GM12875 (cell line): Measurements from ENCODE around the gene POLR2H.

Experiments
- H3K4me3 ChIP-seq: one replicate; pipeline ENCODE4 v1.5.1; 2011; ENCODE audit warnings: low read depth, low read length, control low read depth
- TF ChIP-seq, protein P1 (sequence below): IDR thresholded peaks from 2 replicates; pipeline ENCODE4 v1.5.1; 2011; ENCODE audit warnings: low read depth, mild to moderate bottlenecking, control low read depth, inconsistent platforms, low read length, moderate library complexity, borderline replicate concordance; ENCODE audit not compliant: insufficient read depth

Gene POLR2H

DNA sequence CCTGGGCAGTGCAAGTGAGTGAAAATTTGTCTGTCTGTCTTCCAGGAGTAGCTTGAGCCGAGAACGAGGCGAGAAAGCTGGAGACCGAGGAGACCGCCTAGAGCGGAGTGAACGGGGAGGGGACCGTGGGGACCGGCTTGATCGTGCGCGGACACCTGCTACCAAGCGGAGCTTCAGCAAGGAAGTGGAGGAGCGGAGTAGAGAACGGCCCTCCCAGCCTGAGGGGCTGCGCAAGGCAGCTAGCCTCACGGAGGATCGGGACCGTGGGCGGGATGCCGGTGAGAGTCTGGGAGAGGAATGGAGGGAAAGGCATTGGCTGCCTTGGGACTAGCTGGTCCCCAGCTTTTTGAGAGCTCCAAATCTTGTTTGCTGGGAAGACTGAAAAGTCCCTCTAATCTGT is 34.3 kb upstream of the POLR2H start:
- no peak overlapping the region for H3K4me3 ChIP-seq
- TF ChIP-seq, protein P1, sequence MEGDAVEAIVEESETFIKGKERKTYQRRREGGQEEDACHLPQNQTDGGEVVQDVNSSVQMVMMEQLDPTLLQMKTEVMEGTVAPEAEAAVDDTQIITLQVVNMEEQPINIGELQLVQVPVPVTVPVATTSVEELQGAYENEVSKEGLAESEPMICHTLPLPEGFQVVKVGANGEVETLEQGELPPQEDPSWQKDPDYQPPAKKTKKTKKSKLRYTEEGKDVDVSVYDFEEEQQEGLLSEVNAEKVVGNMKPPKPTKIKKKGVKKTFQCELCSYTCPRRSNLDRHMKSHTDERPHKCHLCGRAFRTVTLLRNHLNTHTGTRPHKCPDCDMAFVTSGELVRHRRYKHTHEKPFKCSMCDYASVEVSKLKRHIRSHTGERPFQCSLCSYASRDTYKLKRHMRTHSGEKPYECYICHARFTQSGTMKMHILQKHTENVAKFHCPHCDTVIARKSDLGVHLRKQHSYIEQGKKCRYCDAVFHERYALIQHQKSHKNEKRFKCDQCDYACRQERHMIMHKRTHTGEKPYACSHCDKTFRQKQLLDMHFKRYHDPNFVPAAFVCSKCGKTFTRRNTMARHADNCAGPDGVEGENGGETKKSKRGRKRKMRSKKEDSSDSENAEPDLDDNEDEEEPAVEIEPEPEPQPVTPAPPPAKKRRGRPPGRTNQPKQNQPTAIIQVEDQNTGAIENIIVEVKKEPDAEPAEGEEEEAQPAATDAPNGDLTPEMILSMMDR, result no peak

DNA sequence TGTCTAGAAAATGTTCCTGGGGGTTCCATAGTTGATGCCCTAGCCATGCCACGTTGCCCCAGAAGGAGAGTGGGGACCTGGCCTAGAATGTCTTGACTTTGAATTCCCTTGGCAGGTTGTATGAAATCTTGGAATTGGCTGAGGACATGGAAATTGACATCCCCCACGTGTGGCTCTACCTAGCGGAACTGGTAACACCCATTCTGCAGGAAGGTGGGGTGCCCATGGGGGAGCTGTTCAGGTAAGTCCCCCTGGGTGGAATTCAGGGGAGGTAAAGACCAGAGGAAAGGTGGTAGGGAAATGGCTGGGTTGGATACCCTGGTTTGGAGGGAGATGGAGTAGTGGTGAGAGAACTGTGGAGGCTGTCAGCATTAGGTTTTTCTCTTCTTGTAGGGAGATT is 33.0 kb upstream of the POLR2H start:
- H3K4me3 ChIP-seq, result no peak overlapping the region
- TF ChIP-seq, protein P1, result no peak

DNA sequence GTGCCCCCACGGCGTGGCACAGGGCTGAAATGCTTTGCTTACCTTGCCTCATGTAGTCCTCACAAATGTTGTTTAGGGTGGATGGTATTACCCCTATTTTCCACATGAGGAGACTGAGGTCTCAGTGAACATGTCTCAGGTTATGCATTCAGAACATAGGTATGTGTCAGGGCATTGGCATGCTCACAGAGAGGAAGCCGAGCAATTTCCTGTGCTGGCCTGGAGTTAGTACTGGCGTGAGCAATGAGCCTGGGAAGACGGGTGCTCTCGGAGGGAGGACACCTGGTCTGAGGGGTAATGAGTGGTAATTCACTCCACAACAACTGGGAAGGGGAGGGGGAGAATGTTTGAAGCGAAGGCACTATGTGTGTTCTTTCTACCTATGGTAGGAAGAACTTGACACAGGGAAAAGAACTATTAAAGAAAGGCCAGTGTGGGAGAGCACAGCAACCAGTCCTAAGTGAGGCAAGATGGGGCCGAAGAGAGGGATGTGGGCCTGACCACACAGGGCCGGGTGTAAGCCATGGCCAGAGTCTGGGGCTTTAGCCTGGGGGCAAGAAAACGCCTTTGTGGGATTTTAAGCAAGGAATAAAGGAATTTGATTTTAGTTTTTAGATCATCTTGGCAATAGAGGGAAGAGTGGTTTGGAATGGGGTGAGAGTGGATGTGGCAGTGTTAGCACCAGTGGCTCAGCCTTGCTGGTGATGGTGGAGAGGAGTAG is 29.0 kb upstream of the POLR2H start:
- TF ChIP-seq, protein P1, result no peak

DNA sequence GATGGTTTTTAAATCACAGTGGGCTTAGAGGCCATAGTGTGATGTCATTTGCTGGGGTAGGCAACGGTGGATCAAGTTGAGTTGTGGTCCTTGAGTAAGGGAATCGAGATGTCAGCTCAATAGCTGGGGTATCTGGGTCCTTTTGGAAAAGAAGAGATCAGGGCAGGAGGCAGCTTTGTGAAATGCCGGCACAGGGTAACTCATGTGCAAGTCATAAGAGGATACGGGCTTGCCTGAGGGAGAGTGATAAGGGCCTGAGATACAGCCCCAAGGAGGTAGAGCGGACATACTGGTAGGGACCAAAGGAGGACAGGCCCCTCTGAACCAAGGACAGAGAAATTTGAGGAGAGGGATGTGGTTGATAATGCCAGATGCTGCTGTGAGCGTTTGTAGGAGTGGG is 28.3 kb upstream of the POLR2H start:
- H3K4me3 ChIP-seq, result no peak overlapping the region
- TF ChIP-seq, protein P1, result no peak

More for the DNA sequence above, 29.0 kb upstream of the POLR2H start:
- no peak overlapping the region for H3K4me3 ChIP-seq

DNA sequence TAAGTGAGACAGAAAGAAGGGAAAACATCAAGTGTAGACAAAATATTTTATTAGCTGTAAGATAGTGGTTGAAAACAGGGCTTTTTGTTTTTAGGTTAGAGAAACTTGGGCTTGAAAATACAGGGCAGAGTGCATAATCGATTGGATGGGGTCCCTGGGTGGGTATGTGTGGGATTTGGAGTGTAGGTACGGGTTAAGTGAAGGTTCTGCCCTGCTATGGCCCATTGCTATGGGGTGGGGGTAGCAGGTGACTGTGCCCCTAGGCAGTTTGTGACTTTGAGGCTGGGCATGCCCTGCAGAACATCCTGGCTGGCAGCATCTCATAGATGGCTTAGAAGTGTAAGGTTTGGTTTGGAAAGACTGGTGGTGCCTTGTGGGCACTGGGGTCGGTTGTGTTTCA is 27.8 kb upstream of the POLR2H start:
- TF ChIP-seq, protein P1, result no peak
- no peak overlapping the region for H3K4me3 ChIP-seq

DNA sequence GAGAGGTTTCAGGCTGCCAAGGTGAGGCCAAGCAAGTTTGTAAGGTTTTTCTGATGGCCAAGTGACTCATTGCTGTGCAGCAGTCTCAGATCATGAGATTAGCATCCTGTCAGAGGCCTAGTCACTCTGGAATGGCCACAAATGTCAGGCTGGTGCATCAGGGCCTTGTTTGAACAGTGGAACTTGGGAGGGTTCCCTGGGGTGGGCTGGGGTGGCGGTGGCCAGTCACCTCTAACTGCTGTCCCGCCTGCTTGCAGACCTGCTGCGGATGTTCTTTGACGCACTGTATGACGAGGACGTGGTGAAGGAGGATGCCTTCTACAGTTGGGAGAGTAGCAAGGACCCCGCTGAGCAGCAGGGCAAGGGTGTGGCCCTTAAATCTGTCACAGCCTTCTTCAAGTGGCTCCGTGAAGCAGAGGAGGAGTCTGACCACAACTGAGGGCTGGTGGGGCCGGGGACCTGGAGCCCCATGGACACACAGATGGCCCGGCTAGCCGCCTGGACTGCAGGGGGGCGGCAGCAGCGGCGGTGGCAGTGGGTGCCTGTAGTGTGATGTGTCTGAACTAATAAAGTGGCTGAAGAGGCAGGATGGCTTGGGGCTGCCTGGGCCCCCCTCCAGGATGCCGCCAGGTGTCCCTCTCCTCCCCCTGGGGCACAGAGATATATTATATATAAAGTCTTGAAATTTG is 26.9 kb upstream of the POLR2H start:
- TF ChIP-seq, protein P1, result no peak
- no peak overlapping the region for H3K4me3 ChIP-seq

DNA sequence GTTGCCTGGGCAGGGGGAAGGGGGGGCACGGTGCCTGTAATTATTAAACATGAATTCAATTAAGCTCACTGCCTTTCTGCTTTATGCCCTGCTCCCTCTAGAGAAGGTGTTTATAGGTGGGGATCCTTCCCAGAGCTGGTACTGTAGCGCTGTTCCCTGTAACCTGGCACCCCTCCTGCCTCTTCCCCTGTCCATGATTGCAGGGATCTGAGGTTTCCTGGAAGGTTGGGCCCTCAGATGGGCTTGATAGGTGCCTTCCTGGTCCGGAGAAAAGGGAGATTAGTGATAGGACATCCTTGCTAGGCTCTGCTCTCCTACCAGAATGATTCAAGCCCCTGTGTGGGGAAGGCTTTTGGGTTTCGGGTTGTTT is 26.2 kb upstream of the POLR2H start:
- TF ChIP-seq, protein P1, result no peak
- H3K4me3 ChIP-seq, result no peak overlapping the region
